Common myeloid progenitor, CD34-positive (primary cell): ENCODE measurements around the gene CHAC1.

Experiments
- CTCF ChIA-PET: fragments of 350-600 bp; sonication (Branson Sonifier 250); formaldehyde crosslinking; loops from one replicate; lab custom pipeline; 2021; ENCODE audit warnings: antibody characterized with exemption; lab: Charles Lee
- POLR2A ChIA-PET: fragments of 350-600 bp; sonication (Branson Sonifier 250); formaldehyde crosslinking; loops from one replicate; lab custom pipeline; 2021; ENCODE audit warnings: antibody characterized with exemption; lab: Charles Lee
- DNase-seq, 3 donors: peaks; one replicate each; pipeline versions ENCODE4 v3.0.0 to v3.0.0-alpha.2; 2013
- H3K27ac ChIP-seq, 2 experiments: 1 replicate in 1 of 2; 2 replicates in 1 of 2; pipeline ENCODE4 v1.7.0; 2013; ENCODE audit warnings: inconsistent platforms in 2 of 2, low read length in 2 of 2, mild to moderate bottlenecking in 2 of 2, low read depth in 1 of 2, moderate library complexity in 1 of 2; ENCODE audit not compliant: severe bottlenecking in 2 of 2, insufficient read depth in 1 of 2, poor library complexity in 1 of 2
- H3K27me3 ChIP-seq, 5 experiments: replicated peaks in 2 of 5; 1 replicate in 3 of 5; 2 replicates in 2 of 5; pipeline versions ENCODE4 v1.6.1 to v1.7.0; 2013; ENCODE audit warnings: low read length in 4 of 5, mild to moderate bottlenecking in 2 of 5, moderate library complexity in 2 of 5, inconsistent platforms in 1 of 5; ENCODE audit not compliant: insufficient read depth in 5 of 5, control insufficient read depth in 4 of 5
- H3K36me3 ChIP-seq, 4 experiments: 1 replicate in 2 of 4; 2 replicates in 2 of 4; pipeline versions ENCODE4 v1.6.1 to v1.7.0; 2013; ENCODE audit warnings: low read length in 3 of 4, control low read depth in 1 of 4, mild to moderate bottlenecking in 1 of 4; ENCODE audit not compliant: control insufficient read depth in 4 of 4, insufficient read depth in 4 of 4
- H3K4me1 ChIP-seq, 4 experiments: 1 replicate in 3 of 4; 2 replicates in 1 of 4; pipeline versions ENCODE4 v1.6.1 to v1.7.1; 2013; ENCODE audit warnings: low read length in 3 of 4, mild to moderate bottlenecking in 3 of 4, control low read depth in 1 of 4, inconsistent platforms in 1 of 4, moderate library complexity in 1 of 4; ENCODE audit not compliant: control insufficient read depth in 4 of 4, insufficient read depth in 4 of 4; ENCODE audit errors: control extremely low read depth in 1 of 4
- H3K4me3 ChIP-seq, 7 experiments: 1 replicate in 4 of 7; 2 replicates in 3 of 7; pipeline versions ENCODE4 v1.5.1 to v1.7.0; 2013; ENCODE audit warnings: mild to moderate bottlenecking in 7 of 7, low read length in 6 of 7, moderate library complexity in 6 of 7, inconsistent platforms in 2 of 7, low read depth in 2 of 7, control low read depth in 1 of 7; ENCODE audit not compliant: insufficient read depth in 4 of 7, control insufficient read depth in 1 of 7; ENCODE audit errors: extremely low read depth in 1 of 7
- H3K9me3 ChIP-seq, 5 experiments: 1 replicate in 4 of 5; 2 replicates in 1 of 5; pipeline versions ENCODE4 v1.6.1 to v1.7.1; 2013; ENCODE audit warnings: low read length in 4 of 5, mild to moderate bottlenecking in 2 of 5, inconsistent platforms in 1 of 5, low read depth in 1 of 5, moderate library complexity in 1 of 5; ENCODE audit not compliant: control insufficient read depth in 4 of 5, insufficient read depth in 2 of 5; ENCODE audit errors: control extremely low read depth in 1 of 5
- WGBS: methylation state at CpG from one replicate; pipeline ENCODE4 v1.1.5; 2013; ENCODE audit not compliant: insufficient coverage; 5-methylcytosine and 5-hydroxymethylcytosine counted together

Gene CHAC1

GRCh38 chr15:40942878-40943277 is 10.4 kb upstream of the CHAC1 start:
- Histone ChIP-seq H3K27me3 (no peaks in the 10 kb centered on the region), H3K27ac (no peak overlapping the region), H3K36me3 (no peaks in the 10 kb centered on the region), H3K4me3 (peak overlapping the region in 6 of 7 experiments; percentile 58 to 87 (median 68)), H3K4me1 (peaks cover 13 to 44% (median 38%) of the 10 kb centered on the region in 4 experiments), H3K9me3 (no peaks in the 10 kb centered on the region)
- CTCF ChIA-PET, result interaction anchor here (0.8 to 6.9 kb wide), 15 partner anchors 9 to 108 kb away, joined by 3 to 46 read pairs (median 7); partner anchors contain the start of gene CHAC1
- POLR2A ChIA-PET, result interaction anchor here (1.6 kb wide), 1 partner anchor 9 kb away, joined by 7 read pairs; no protein-coding TSS in a partner anchor
- 74% methylated on average over 12 of the region's 12 CpGs for WGBS
- DNase-seq, result no peak

GRCh38 chr15:40943764-40944365 is 9.4 kb upstream of the CHAC1 start:
- Histone ChIP-seq H3K27ac (no peak overlapping the region), H3K9me3 (no peaks in the 10 kb centered on the region), H3K4me3 (no peak overlapping the region), H3K4me1 (peaks cover 13 to 44% (median 38%) of the 10 kb centered on the region in 4 experiments), H3K36me3 (no peaks in the 10 kb centered on the region), H3K27me3 (no peaks in the 10 kb centered on the region)
- ChIA-PET POLR2A (no interaction called here), CTCF (interaction anchor here (1.7 to 6.9 kb wide), 6 partner anchors 8 to 74 kb away, joined by 5 to 46 read pairs (median 43); partner anchors contain the start of gene CHAC1)
- 98% methylated on average over 9 of the region's 9 CpGs for WGBS
- DNase-seq, result no peak

- Histone ChIP-seq H3K36me3 (no peaks in the 10 kb centered on the region), H3K9me3 (no peaks in the 10 kb centered on the region), H3K4me1 (peaks cover 13 to 50% (median 38%) of the 10 kb centered on the region in 4 experiments), H3K27ac (no peak overlapping the region), H3K4me3 (no peak overlapping the region), H3K27me3 (no peaks in the 10 kb centered on the region)
- no peak for DNase-seq
- 97% methylated on average over 8 of the region's 11 CpGs for WGBS
- POLR2A ChIA-PET, result no interaction called here
- CTCF ChIA-PET, result interaction anchor here (1.1 to 6.9 kb wide), 5 partner anchors 18 to 73 kb away, joined by 3 to 44 read pairs (median 5); no protein-coding TSS in a partner anchor
Measured at GRCh38 chr15:40944510-40945296, 8.6 kb upstream of the CHAC1 start.

- CTCF ChIA-PET, result interaction anchor here (1.1 to 7.0 kb wide), 3 partner anchors 8 to 19 kb away, joined by 3 to 46 read pairs (median 4); no protein-coding TSS in a partner anchor
- Histone ChIP-seq H3K36me3 (no peaks in the 10 kb centered on the region), H3K27ac (no peak overlapping the region), H3K27me3 (peaks cover 0 to 5% (median 0%) of the 10 kb centered on the region in 5 experiments), H3K4me1 (peaks cover 0 to 25% (median 17%) of the 10 kb centered on the region in 4 experiments), H3K4me3 (no peak overlapping the region), H3K9me3 (no peaks in the 10 kb centered on the region)
- POLR2A ChIA-PET, result interaction anchor here (0.6 kb wide), 1 partner anchor 36 kb away, joined by 6 read pairs; no protein-coding TSS in a partner anchor
- no peak for DNase-seq
- 61% methylated on average over 19 of the region's 21 CpGs for WGBS
Measured at GRCh38 chr15:40948706-40949473, 4.4 kb upstream of the CHAC1 start.

- no peak for DNase-seq
- Histone ChIP-seq H3K27me3 (peaks cover 0 to 8% (median 0%) of the 10 kb centered on the region in 5 experiments), H3K4me3 (no peak overlapping the region), H3K27ac (no peak overlapping the region), H3K9me3 (no peaks in the 10 kb centered on the region), H3K4me1 (peaks cover 0 to 26% (median 19%) of the 10 kb centered on the region in 4 experiments), H3K36me3 (no peaks in the 10 kb centered on the region)
- CTCF ChIA-PET, result interaction anchor here (1.7 to 7.0 kb wide), 2 partner anchors 9 to 10 kb away, joined by 4 to 46 read pairs; no protein-coding TSS in a partner anchor
- WGBS, result 80% methylated on average over 5 of the region's 7 CpGs
- POLR2A ChIA-PET, result interaction anchor here (0.6 kb wide), 1 partner anchor 35 kb away, joined by 6 read pairs; no protein-coding TSS in a partner anchor
Measured at GRCh38 chr15:40949756-40950207, 3.5 kb upstream of the CHAC1 start.

GRCh38 chr15:40951764-40952163 is 1.5 kb upstream of the CHAC1 start:
- DNase-seq, result no peak
- H3K27ac ChIP-seq, result no peak overlapping the region
- H3K4me1 ChIP-seq, result peaks cover 0 to 26% (median 19%) of the 10 kb centered on the region in 4 experiments
- no peaks in the 10 kb centered on the region for H3K36me3 ChIP-seq
- no peaks in the 10 kb centered on the region for H3K9me3 ChIP-seq
- H3K27me3 ChIP-seq, result peaks cover 0 to 8% (median 0%) of the 10 kb centered on the region in 5 experiments
- 100% methylated on average over 2 of the region's 4 CpGs for WGBS
- no peak overlapping the region for H3K4me3 ChIP-seq
- ChIA-PET CTCF (interaction anchor here (1.2 to 7.0 kb wide), 7 partner anchors 11 to 67 kb away, joined by 3 to 46 read pairs (median 6); no protein-coding TSS in a partner anchor), POLR2A (interaction anchor here (1.2 kb wide), 1 partner anchor 10 kb away, joined by 7 read pairs; no protein-coding TSS in a partner anchor)
